ENCODE measurements around the gene PCDH9. TPM values are rescaled to one million over a fixed set of nuclear protein-coding genes. Genes with fewer than 3 reads are reported as not detected.

Gene PCDH9
- polyA plus RNA-seq, 1 of the 3 experiments (the other 2 are of a cell fraction) = 1.3 TPM

DNA sequence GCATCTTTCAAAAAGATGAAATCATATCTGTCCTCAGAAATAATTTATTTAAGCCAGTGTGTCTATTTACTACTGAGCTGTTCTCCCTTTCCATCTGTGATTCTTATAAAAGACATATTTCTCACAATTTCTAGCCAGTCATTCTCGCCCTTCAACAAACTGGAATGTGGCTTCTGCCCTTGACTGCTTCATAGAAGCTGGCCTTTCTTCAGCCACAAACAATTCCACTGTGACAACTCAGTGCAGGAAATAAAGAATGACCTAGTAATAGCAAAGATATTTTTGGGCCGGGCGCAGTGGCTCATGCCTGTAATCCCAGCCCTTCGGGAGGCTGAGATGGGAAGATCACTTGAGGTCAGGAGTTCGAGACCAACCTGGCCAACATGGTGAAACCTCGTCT is 655.5 kb downstream of the PCDH9 start (continued):
- TF ChIP-seq FOXJ3 (CRISPR knock-in tag; IDR thresholded peaks at IDR 0.05) = no peak
- TF ChIP-seq, protein P1, sequence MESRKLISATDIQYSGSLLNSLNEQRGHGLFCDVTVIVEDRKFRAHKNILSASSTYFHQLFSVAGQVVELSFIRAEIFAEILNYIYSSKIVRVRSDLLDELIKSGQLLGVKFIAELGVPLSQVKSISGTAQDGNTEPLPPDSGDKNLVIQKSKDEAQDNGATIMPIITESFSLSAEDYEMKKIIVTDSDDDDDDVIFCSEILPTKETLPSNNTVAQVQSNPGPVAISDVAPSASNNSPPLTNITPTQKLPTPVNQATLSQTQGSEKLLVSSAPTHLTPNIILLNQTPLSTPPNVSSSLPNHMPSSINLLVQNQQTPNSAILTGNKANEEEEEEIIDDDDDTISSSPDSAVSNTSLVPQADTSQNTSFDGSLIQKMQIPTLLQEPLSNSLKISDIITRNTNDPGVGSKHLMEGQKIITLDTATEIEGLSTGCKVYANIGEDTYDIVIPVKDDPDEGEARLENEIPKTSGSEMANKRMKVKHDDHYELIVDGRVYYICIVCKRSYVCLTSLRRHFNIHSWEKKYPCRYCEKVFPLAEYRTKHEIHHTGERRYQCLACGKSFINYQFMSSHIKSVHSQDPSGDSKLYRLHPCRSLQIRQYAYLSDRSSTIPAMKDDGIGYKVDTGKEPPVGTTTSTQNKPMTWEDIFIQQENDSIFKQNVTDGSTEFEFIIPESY (IDR thresholded peaks at IDR 0.05; ENCODE audit: borderline replicate concordance, low read depth) = no peak
- no peak for TF ChIP-seq RFX5 (IDR thresholded peaks at IDR 0.05; ENCODE audit: low read length)

DNA sequence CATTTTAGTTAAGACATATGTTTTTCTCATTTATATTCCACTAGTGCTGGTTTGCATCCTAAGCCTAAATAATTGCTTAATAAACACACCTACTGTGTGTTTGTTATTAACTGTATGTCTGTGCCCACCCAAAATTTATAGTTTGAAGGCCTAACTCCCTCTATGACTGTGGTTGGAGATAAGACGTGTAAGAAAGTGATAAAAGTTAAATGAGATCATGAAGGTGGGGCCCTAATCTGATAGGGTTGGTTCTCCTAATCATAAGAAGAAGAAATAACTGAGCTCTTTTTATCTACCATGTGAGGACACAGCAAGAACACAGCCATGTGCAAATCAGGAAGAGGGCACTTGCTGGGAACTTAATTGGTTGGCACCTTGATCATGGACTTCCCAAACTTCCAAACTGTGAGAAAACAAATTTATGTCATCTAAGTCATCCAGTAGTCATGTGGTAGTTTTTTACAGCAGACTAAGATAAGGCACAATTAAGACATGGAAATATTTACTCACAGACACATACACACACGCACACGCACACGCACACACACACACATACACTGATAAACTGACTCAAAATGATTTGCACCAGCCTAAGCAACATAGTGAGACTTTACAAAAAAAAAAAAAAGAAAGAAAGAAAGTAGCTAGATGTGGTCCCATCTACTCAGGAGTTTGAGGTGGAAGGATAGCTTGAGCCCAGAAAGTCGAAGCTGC is 662.1 kb downstream of the PCDH9 start:
- Histone ChIP-seq H3K36me3 (replicated peaks in 1 of 2; ENCODE audit: control insufficient read depth in 1 of 2, insufficient read depth in 2 of 2, low read length in 1 of 2) (no peaks in the 10 kb centered on the region), H3K9ac (no peak overlapping the region), H3K27me3 (ENCODE audit: insufficient read depth) (no peaks in the 10 kb centered on the region), H3F3A (replicated peaks; ENCODE audit: insufficient read depth) (no peaks in the 10 kb centered on the region), H3K4me3 (ENCODE audit: low read depth in 2 of 2, low read length in 1 of 2) (no peak overlapping the region), H4K20me1 (ENCODE audit: insufficient read depth) (no peaks in the 10 kb centered on the region), H3K4me1 (ENCODE audit: control insufficient read depth in 1 of 2, insufficient read depth in 2 of 2, low read depth in 1 of 2, low read length in 1 of 2) (no peaks in the 10 kb centered on the region; a peak in 1 of 4 replicates), H3K4me2 (no peak overlapping the region), H3K27ac (ENCODE audit: low read depth in 2 of 2, low read length in 1 of 2) (no peak overlapping the region), H3K9me3 (no peaks in the 10 kb centered on the region), H3K79me2 (ENCODE audit: insufficient read depth) (no peaks in the 10 kb centered on the region), H2AFZ (ENCODE audit: low read depth) (no peak overlapping the region), H3K9me2 (no peaks in the 10 kb centered on the region)
- no peak for TF ChIP-seq FOSL2 (IDR thresholded peaks at IDR 0.05; ENCODE audit: borderline replicate concordance, low read depth)
- TF ChIP-seq MEF2A (IDR thresholded peaks at IDR 0.05; ENCODE audit: borderline replicate concordance, low read depth) = no peak
- no peak for TF ChIP-seq TEAD4 (IDR thresholded peaks at IDR 0.05; ENCODE audit: borderline replicate concordance, insufficient read depth)
- no peak for TF ChIP-seq TCF12 (IDR thresholded peaks at IDR 0.05)
- no peak for TF ChIP-seq CHD2 (IDR thresholded peaks at IDR 0.05; ENCODE audit: low read length, partially characterized antibody)
- TF ChIP-seq RCOR1 (IDR thresholded peaks at IDR 0.05; ENCODE audit: low read length) = no peak
- TF ChIP-seq, protein P1 (IDR thresholded peaks at IDR 0.05; ENCODE audit: borderline replicate concordance, low read depth) = no peak
- TF ChIP-seq JUND (IDR thresholded peaks at IDR 0.05) = no peak
- TF ChIP-seq RXRA (IDR thresholded peaks at IDR 0.05; ENCODE audit: borderline replicate concordance, low read depth) = no peak
- TF ChIP-seq, protein P2, sequence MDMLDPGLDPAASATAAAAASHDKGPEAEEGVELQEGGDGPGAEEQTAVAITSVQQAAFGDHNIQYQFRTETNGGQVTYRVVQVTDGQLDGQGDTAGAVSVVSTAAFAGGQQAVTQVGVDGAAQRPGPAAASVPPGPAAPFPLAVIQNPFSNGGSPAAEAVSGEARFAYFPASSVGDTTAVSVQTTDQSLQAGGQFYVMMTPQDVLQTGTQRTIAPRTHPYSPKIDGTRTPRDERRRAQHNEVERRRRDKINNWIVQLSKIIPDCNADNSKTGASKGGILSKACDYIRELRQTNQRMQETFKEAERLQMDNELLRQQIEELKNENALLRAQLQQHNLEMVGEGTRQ (IDR thresholded peaks at IDR 0.05; ENCODE audit: borderline replicate concordance, low read depth, low read length) = no peak
- TF ChIP-seq ELF1 (IDR thresholded peaks at IDR 0.05) = no peak
- TF ChIP-seq FOXM1 (IDR thresholded peaks at IDR 0.05; ENCODE audit: low read depth) = no peak
- TF ChIP-seq RFX5 (IDR thresholded peaks at IDR 0.05; ENCODE audit: low read length) = no peak
- no peak for TF ChIP-seq CTCF (IDR thresholded peaks at IDR 0.05)
- no peak for TF ChIP-seq MAX (IDR thresholded peaks at IDR 0.05; ENCODE audit: low read depth)
- no peak for TF ChIP-seq IRF3 (IDR thresholded peaks at IDR 0.05; ENCODE audit: low read depth, low read length)
- TF ChIP-seq EZH2phosphoT487 (IDR thresholded peaks at IDR 0.05; ENCODE audit: borderline replicate concordance, low read depth) = no peak
- TF ChIP-seq MXI1 (IDR thresholded peaks at IDR 0.05; ENCODE audit: low read depth, low read length) = no peak
- TF ChIP-seq SMC3 (IDR thresholded peaks at IDR 0.05; ENCODE audit: low read depth, low read length) = no peak
- TF ChIP-seq, protein P3, sequence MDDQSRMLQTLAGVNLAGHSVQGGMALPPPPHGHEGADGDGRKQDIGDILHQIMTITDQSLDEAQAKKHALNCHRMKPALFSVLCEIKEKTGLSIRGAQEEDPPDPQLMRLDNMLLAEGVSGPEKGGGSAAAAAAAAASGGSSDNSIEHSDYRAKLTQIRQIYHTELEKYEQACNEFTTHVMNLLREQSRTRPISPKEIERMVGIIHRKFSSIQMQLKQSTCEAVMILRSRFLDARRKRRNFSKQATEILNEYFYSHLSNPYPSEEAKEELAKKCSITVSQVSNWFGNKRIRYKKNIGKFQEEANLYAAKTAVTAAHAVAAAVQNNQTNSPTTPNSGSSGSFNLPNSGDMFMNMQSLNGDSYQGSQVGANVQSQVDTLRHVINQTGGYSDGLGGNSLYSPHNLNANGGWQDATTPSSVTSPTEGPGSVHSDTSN (IDR thresholded peaks at IDR 0.05) = no peak
- WGBS (ENCODE audit: low lambda C conversion rate) = 93% methylated on average over 5 of the region's 5 CpGs
- DNase-seq = no peak
- ChIA-PET POLR2A (no interaction called here), CTCF (no interaction called here)

Measured in SK-N-SH (cell line).